Muscle of leg (tissue), 11 donors: ENCODE data around the gene ERICH3. TPM values are rescaled to one million over a fixed set of nuclear protein-coding genes. Genes with fewer than 3 reads are reported as not detected.

Experiments used
- DNase-seq: peaks from one replicate; pipeline ENCODE4 v3.0.0; 2013
- H3K27ac ChIP-seq: one replicate; pipeline ENCODE4 v1.5.1; 2013; ENCODE audit warnings: mild to moderate bottlenecking, low read length, control low read depth
- H3K27me3 ChIP-seq: one replicate; pipeline ENCODE4 v1.6.1; 2013; ENCODE audit warnings: low read length; ENCODE audit not compliant: control insufficient read depth, insufficient read depth
- H3K36me3 ChIP-seq: one replicate; pipeline ENCODE4 v1.6.1; 2013; ENCODE audit warnings: low read length; ENCODE audit not compliant: control insufficient read depth, insufficient read depth
- H3K4me1 ChIP-seq: one replicate; pipeline ENCODE4 v1.6.1; 2013; ENCODE audit warnings: low read length; ENCODE audit not compliant: control insufficient read depth, insufficient read depth
- H3K4me3 ChIP-seq: one replicate; pipeline ENCODE4 v1.5.1; 2013; ENCODE audit warnings: low read length, control low read depth
- H3K9me3 ChIP-seq: replicated peaks from 2 replicates; pipeline ENCODE4 v1.6.1; 2013; ENCODE audit warnings: low read depth, low read length; ENCODE audit not compliant: control insufficient read depth
- WGBS: methylation state at CpG from one replicate; pipeline ENCODE4 v1.1.5; 2013; ENCODE audit warnings: missing lambda C conversion rate; ENCODE audit not compliant: insufficient coverage; 5-methylcytosine and 5-hydroxymethylcytosine counted together
- polyA plus RNA-seq, 8 donors: library from polyadenylated mRNA; unstranded; fragments of 120-200 nt; gene quantifications; one replicate each; pipeline versions ENCODE4 v1.2.1 to v1.2.3, GENCODE V29; 2013; ENCODE audit warnings: inconsistent platforms in 1 of 8, low replicate concordance in 1 of 8; ENCODE audit not compliant: insufficient read length in 8 of 8, insufficient read depth in 1 of 8
- total RNA-seq: library from RNA; stranded (reverse); fragments of 120-200 nt; gene quantifications from one replicate; pipeline ENCODE4 v1.2.4, GENCODE V29; 2013

Gene ERICH3
- total and polyA plus RNA-seq, 9 donors: 0.03 to 0.27 (median 0.08) TPM

GRCh38 chr1:74699331-74699730, 25.7 kb upstream of the ERICH3 start:
- no peaks in the 10 kb centered on the region for H3K27me3 ChIP-seq
- no peaks in the 10 kb centered on the region for H3K9me3 ChIP-seq
- DNase-seq: no peak
- H3K27ac ChIP-seq: no peak overlapping the region
- H3K4me1 ChIP-seq: no peaks in the 10 kb centered on the region
- peaks cover 14% of the 10 kb centered on the region for H3K36me3 ChIP-seq
- H3K4me3 ChIP-seq: no peak overlapping the region

- Histone ChIP-seq H3K4me1 (no peaks in the 10 kb centered on the region), H3K4me3 (no peak overlapping the region), H3K27me3 (no peaks in the 10 kb centered on the region), H3K36me3 (peaks cover 2% of the 10 kb centered on the region), H3K27ac (no peak overlapping the region), H3K9me3 (no peaks in the 10 kb centered on the region)
- DNase-seq: no peak
- 71% methylated on average over 2 of the region's 2 CpGs for WGBS
Observed at GRCh38 chr1:74697832-74698231, 24.2 kb upstream of the ERICH3 start.

GRCh38 chr1:74693473-74693872, 19.9 kb upstream of the ERICH3 start:
- H3K36me3 ChIP-seq: no peaks in the 10 kb centered on the region
- 70% methylated on average over 2 of the region's 2 CpGs for WGBS
- no peak for DNase-seq
- H3K4me3 ChIP-seq: no peak overlapping the region
- no peak overlapping the region for H3K27ac ChIP-seq
- no peaks in the 10 kb centered on the region for H3K9me3 ChIP-seq
- H3K27me3 ChIP-seq: no peaks in the 10 kb centered on the region
- H3K4me1 ChIP-seq: no peaks in the 10 kb centered on the region

- Histone ChIP-seq H3K4me1 (no peaks in the 10 kb centered on the region), H3K36me3 (no peaks in the 10 kb centered on the region), H3K27me3 (no peaks in the 10 kb centered on the region), H3K4me3 (no peak overlapping the region), H3K9me3 (no peaks in the 10 kb centered on the region), H3K27ac (no peak overlapping the region)
- no peak for DNase-seq
- WGBS: no CpG with 5 or more reads among the region's 4 CpGs
Observed at GRCh38 chr1:74690909-74691308, 17.3 kb upstream of the ERICH3 start.

- H3K36me3 ChIP-seq: no peaks in the 10 kb centered on the region
Observed at GRCh38 chr1:74690364-74690696, 16.7 kb upstream of the ERICH3 start.

GRCh38 chr1:74689621-74690363, 16.2 kb upstream of the ERICH3 start:
- Histone ChIP-seq H3K27ac (no peak overlapping the region), H3K36me3 (no peaks in the 10 kb centered on the region), H3K4me3 (no peak overlapping the region), H3K27me3 (no peaks in the 10 kb centered on the region), H3K4me1 (no peaks in the 10 kb centered on the region), H3K9me3 (no peaks in the 10 kb centered on the region)
- peak; percentile 77 for DNase-seq
- 0% methylated on average over 1 of the region's 5 CpGs for WGBS

More at GRCh38 chr1:74690364-74690696, 16.7 kb upstream of the ERICH3 start:
- H3K4me1 ChIP-seq: no peaks in the 10 kb centered on the region
- no peaks in the 10 kb centered on the region for H3K9me3 ChIP-seq
- H3K4me3 ChIP-seq: no peak overlapping the region
- WGBS: 0% methylated on average over 1 of the region's 2 CpGs
- H3K27ac ChIP-seq: no peak overlapping the region
- H3K27me3 ChIP-seq: no peaks in the 10 kb centered on the region
- no peak for DNase-seq

- no peaks in the 10 kb centered on the region for H3K9me3 ChIP-seq
- WGBS: no CpG with 5 or more reads among the region's 4 CpGs
- DNase-seq: no peak
- H3K4me1 ChIP-seq: no peaks in the 10 kb centered on the region
- H3K4me3 ChIP-seq: no peak overlapping the region
- no peaks in the 10 kb centered on the region for H3K36me3 ChIP-seq
- no peak overlapping the region for H3K27ac ChIP-seq
- no peaks in the 10 kb centered on the region for H3K27me3 ChIP-seq
Observed at GRCh38 chr1:74686928-74687327, 13.3 kb upstream of the ERICH3 start.

GRCh38 chr1:74684301-74684700, 10.7 kb upstream of the ERICH3 start:
- no CpG with 5 or more reads among the region's 2 CpGs for WGBS
- DNase-seq: no peak
- H3K4me1 ChIP-seq: no peaks in the 10 kb centered on the region

GRCh38 chr1:74683656-74684055, 10.1 kb upstream of the ERICH3 start:
- no peak overlapping the region for H3K4me3 ChIP-seq

More at GRCh38 chr1:74684301-74684700, 10.7 kb upstream of the ERICH3 start:
- no peaks in the 10 kb centered on the region for H3K27me3 ChIP-seq
- H3K27ac ChIP-seq: no peak overlapping the region
- H3K4me3 ChIP-seq: no peak overlapping the region
- no peaks in the 10 kb centered on the region for H3K36me3 ChIP-seq
- no peaks in the 10 kb centered on the region for H3K9me3 ChIP-seq

GRCh38 chr1:74681851-74682250, 8.3 kb upstream of the ERICH3 start:
- no peaks in the 10 kb centered on the region for H3K27me3 ChIP-seq
- H3K4me1 ChIP-seq: no peaks in the 10 kb centered on the region
- H3K36me3 ChIP-seq: no peaks in the 10 kb centered on the region
- H3K27ac ChIP-seq: no peak overlapping the region
- no peak for DNase-seq
- WGBS: no CpG with 5 or more reads among the region's 2 CpGs
- H3K9me3 ChIP-seq: no peaks in the 10 kb centered on the region
- H3K4me3 ChIP-seq: no peak overlapping the region

More at GRCh38 chr1:74683656-74684055, 10.1 kb upstream of the ERICH3 start:
- Histone ChIP-seq H3K4me1 (no peaks in the 10 kb centered on the region), H3K9me3 (no peaks in the 10 kb centered on the region), H3K27ac (no peak overlapping the region), H3K36me3 (no peaks in the 10 kb centered on the region), H3K27me3 (no peaks in the 10 kb centered on the region)
- peak; percentile 4 for DNase-seq

GRCh38 chr1:74681449-74681848, 7.9 kb upstream of the ERICH3 start:
- no peaks in the 10 kb centered on the region for H3K9me3 ChIP-seq
- H3K4me1 ChIP-seq: no peaks in the 10 kb centered on the region
- H3K4me3 ChIP-seq: no peak overlapping the region
- H3K27me3 ChIP-seq: no peaks in the 10 kb centered on the region
- WGBS: no CpG with 5 or more reads among the region's 4 CpGs
- no peaks in the 10 kb centered on the region for H3K36me3 ChIP-seq
- H3K27ac ChIP-seq: no peak overlapping the region
- no peak for DNase-seq
